ENCODE results near the gene SELENOK.

The SELENOK gene

GRCh38 chr3:53887446-53887845 lies 4.2 kb downstream of the SELENOK start:
- no peak for TF ChIP-seq CTCF (conservative IDR thresholded peaks at IDR 0.05; ENCODE audit: control insufficient read depth, insufficient read depth, low read depth, low read length)
- DNase-seq (ENCODE audit: low read depth): no peak
- no peak overlapping the region for H3K4me3 ChIP-seq (ENCODE audit: control insufficient read depth, low read depth, low read length)

- H3K4me3 ChIP-seq (ENCODE audit: control insufficient read depth, low read depth, low read length): no peak overlapping the region
- TF ChIP-seq CTCF (conservative IDR thresholded peaks at IDR 0.05; ENCODE audit: control insufficient read depth, insufficient read depth, low read depth, low read length): no peak
- DNase-seq (ENCODE audit: low read depth): no peak
These were observed 6.4 kb downstream of the SELENOK start for GRCh38 chr3:53885239-53885638.

GRCh38 chr3:53884623-53885022 lies 7.0 kb downstream of the SELENOK start:
- no peak for TF ChIP-seq CTCF (conservative IDR thresholded peaks at IDR 0.05; ENCODE audit: control insufficient read depth, insufficient read depth, low read depth, low read length)
- DNase-seq (ENCODE audit: low read depth): no peak
- H3K4me3 ChIP-seq (ENCODE audit: control insufficient read depth, low read depth, low read length): no peak overlapping the region

GRCh38 chr3:53883008-53883407 lies 8.7 kb downstream of the SELENOK start:
- DNase-seq (ENCODE audit: low read depth): no peak
- no peak for TF ChIP-seq CTCF (conservative IDR thresholded peaks at IDR 0.05; ENCODE audit: control insufficient read depth, insufficient read depth, low read depth, low read length)
- H3K4me3 ChIP-seq (ENCODE audit: control insufficient read depth, low read depth, low read length): no peak overlapping the region

- no peak for TF ChIP-seq CTCF (conservative IDR thresholded peaks at IDR 0.05; ENCODE audit: control insufficient read depth, insufficient read depth, low read depth, low read length)
- DNase-seq (ENCODE audit: low read depth): peak; percentile 73
- peak within 1 kb of the TSS; percentile 88 for H3K4me3 ChIP-seq (ENCODE audit: control insufficient read depth, low read depth, low read length)
These were observed 9.7 kb downstream of the SELENOK start, which contains the start of gene ACTR8 for GRCh38 chr3:53881691-53882593. Gene ACTR8, minus strand, starts transcription at chr3:53882152. Its CDS starts 51 bp downstream, at chr3:53882101.

- DNase-seq (ENCODE audit: low read depth): peak; percentile 17
- H3K4me3 ChIP-seq (ENCODE audit: control insufficient read depth, low read depth, low read length): peak overlapping the region; percentile 88
- TF ChIP-seq CTCF (conservative IDR thresholded peaks at IDR 0.05; ENCODE audit: control insufficient read depth, insufficient read depth, low read depth, low read length): no peak
These were observed 11.0 kb downstream of the SELENOK start for GRCh38 chr3:53880396-53881345.

Data from fibroblast of mammary gland (primary cell).